ENCODE data around the gene USP32.

Gene USP32

GRCh38 chr17:60322056-60322387 lies 69.9 kb downstream of the USP32 start:
- no peak overlapping the region for H3K4me2 ChIP-seq (ENCODE audit: low read depth, low read length, poor library complexity, severe bottlenecking)
- no peak overlapping the region for H3K9ac ChIP-seq (ENCODE audit: low read length)
- H3K27ac ChIP-seq (ENCODE audit: low read depth, low read length), result no peak overlapping the region
- no peaks in the 10 kb centered on the region for H3K36me3 ChIP-seq (ENCODE audit: low read length)
- TF ChIP-seq CTCF (IDR thresholded peaks at IDR 0.05; ENCODE audit: insufficient read depth, low read length, poor library complexity, severe bottlenecking), result no peak
- TF ChIP-seq EZH2phosphoT487 (conservative IDR thresholded peaks at IDR 0.05; ENCODE audit: low read length), result no peak
- H3K27me3 ChIP-seq (ENCODE audit: low read length), result no peaks in the 10 kb centered on the region
- H3K9me3 ChIP-seq (ENCODE audit: insufficient read depth, low read length), result no peaks in the 10 kb centered on the region
- H3K79me2 ChIP-seq (ENCODE audit: insufficient read depth, low read length), result peaks cover 3% of the 10 kb centered on the region; the same call in 1 of the 2 replicates
- no peak overlapping the region for H2AFZ ChIP-seq (ENCODE audit: low read depth, low read length, severe bottlenecking)
- no peaks in the 10 kb centered on the region; the same call in 1 of the 2 replicates for H4K20me1 ChIP-seq (ENCODE audit: low read depth, low read length)
- no peaks in the 10 kb centered on the region for H3K9me2 ChIP-seq (replicated peaks; ENCODE audit: insufficient read depth, low read length)
- no peak overlapping the region for H3K4me3 ChIP-seq (ENCODE audit: insufficient read depth, low read length, poor library complexity, severe bottlenecking)
- no peaks in the 10 kb centered on the region for H3F3A ChIP-seq (ENCODE audit: insufficient read depth)

GRCh38 chr17:60321336-60322055 lies 70.4 kb downstream of the USP32 start:
- H3K9me2 ChIP-seq (replicated peaks; ENCODE audit: insufficient read depth, low read length), result no peaks in the 10 kb centered on the region
- no peaks in the 10 kb centered on the region for H3K27me3 ChIP-seq (ENCODE audit: low read length)
- TF ChIP-seq CTCF (IDR thresholded peaks at IDR 0.05; ENCODE audit: insufficient read depth, low read length, poor library complexity, severe bottlenecking) (no peak), EZH2phosphoT487 (conservative IDR thresholded peaks at IDR 0.05; ENCODE audit: low read length) (no peak)
- no peak overlapping the region for H3K4me2 ChIP-seq (ENCODE audit: low read depth, low read length, poor library complexity, severe bottlenecking)
- no peak overlapping the region for H3K27ac ChIP-seq (ENCODE audit: low read depth, low read length)
- H3K9me3 ChIP-seq (ENCODE audit: insufficient read depth, low read length), result no peaks in the 10 kb centered on the region
- no peaks in the 10 kb centered on the region for H3F3A ChIP-seq (ENCODE audit: insufficient read depth)
- no peak overlapping the region for H3K9ac ChIP-seq (ENCODE audit: low read length)
- no peaks in the 10 kb centered on the region; the same call in 1 of the 2 replicates for H4K20me1 ChIP-seq (ENCODE audit: low read depth, low read length)
- no peak overlapping the region for H3K4me3 ChIP-seq (ENCODE audit: insufficient read depth, low read length, poor library complexity, severe bottlenecking)
- H3K36me3 ChIP-seq (ENCODE audit: low read length), result no peaks in the 10 kb centered on the region
- H2AFZ ChIP-seq (ENCODE audit: low read depth, low read length, severe bottlenecking), result no peak overlapping the region
- H3K79me2 ChIP-seq (ENCODE audit: insufficient read depth, low read length), result peaks cover 3% of the 10 kb centered on the region; the same call in 1 of the 2 replicates

DNA sequence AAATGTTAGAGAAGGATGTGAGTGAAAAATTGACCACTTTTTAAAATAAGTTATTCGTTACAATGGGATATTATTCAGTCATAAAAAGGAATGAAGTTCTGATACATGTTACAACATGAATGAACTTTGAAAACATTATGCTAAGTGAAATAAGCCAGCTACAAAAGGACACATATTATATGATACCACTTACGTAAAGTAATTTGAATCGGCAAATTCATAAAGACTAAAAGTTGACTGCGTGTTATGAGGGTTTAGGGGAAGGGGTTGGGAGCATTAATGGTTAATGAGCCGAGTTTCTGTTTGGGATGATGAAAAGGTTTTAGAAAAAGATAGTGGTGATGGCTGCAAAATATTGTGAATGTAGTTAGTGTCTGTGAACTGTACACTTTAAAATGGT lies 73.1 kb downstream of the USP32 start:
- Histone ChIP-seq H4K20me1 (ENCODE audit: low read depth, low read length) (no peaks in the 10 kb centered on the region; the same call in 1 of the 2 replicates), H3K27ac (ENCODE audit: low read depth, low read length) (no peak overlapping the region), H3K4me3 (ENCODE audit: insufficient read depth, low read length, poor library complexity, severe bottlenecking) (no peak overlapping the region), H3K9ac (ENCODE audit: low read length) (no peak overlapping the region), H3F3A (ENCODE audit: insufficient read depth) (no peaks in the 10 kb centered on the region), H3K27me3 (ENCODE audit: low read length) (no peaks in the 10 kb centered on the region), H2AFZ (ENCODE audit: low read depth, low read length, severe bottlenecking) (no peak overlapping the region), H3K4me2 (ENCODE audit: low read depth, low read length, poor library complexity, severe bottlenecking) (no peak overlapping the region), H3K9me2 (replicated peaks; ENCODE audit: insufficient read depth, low read length) (no peaks in the 10 kb centered on the region), H3K79me2 (ENCODE audit: insufficient read depth, low read length) (peaks cover 11% of the 10 kb centered on the region; the same call in 1 of the 2 replicates), H3K9me3 (ENCODE audit: insufficient read depth, low read length) (no peaks in the 10 kb centered on the region), H3K36me3 (ENCODE audit: low read length) (no peaks in the 10 kb centered on the region)
- no peak for TF ChIP-seq CTCF (IDR thresholded peaks at IDR 0.05; ENCODE audit: insufficient read depth, low read length, poor library complexity, severe bottlenecking)
- TF ChIP-seq EZH2phosphoT487 (conservative IDR thresholded peaks at IDR 0.05; ENCODE audit: low read length), result no peak

Measured in SU-DHL-6 (cell line).